EH (cell line): ENCODE results near the gene EPHA7.

ENCODE experiments used
- DNase-seq: peaks from one replicate; pipeline ENCODE4 v3.0.0-alpha.2; 2015; ENCODE audit warnings: low read depth

The EPHA7 gene

GRCh38 chr6:93243231-93243778, 176.1 kb downstream of the EPHA7 start:
- DNase-seq: no peak

- DNase-seq: no peak
Observed at GRCh38 chr6:93242049-93242448, 177.3 kb downstream of the EPHA7 start.

- DNase-seq: no peak
Observed at GRCh38 chr6:93238632-93239031, 180.7 kb downstream of the EPHA7 start.

GRCh38 chr6:93235775-93236174, 183.6 kb downstream of the EPHA7 start:
- no peak for DNase-seq

- no peak for DNase-seq
Observed at GRCh38 chr6:93226822-93227221, 192.5 kb downstream of the EPHA7 start.

- DNase-seq: no peak
Observed at GRCh38 chr6:93222071-93222851, 197.1 kb downstream of the EPHA7 start.

- no peak for DNase-seq
Observed at GRCh38 chr6:93219447-93219846, 199.9 kb downstream of the EPHA7 start.

- DNase-seq: no peak
Observed at GRCh38 chr6:93218096-93218495, 201.3 kb downstream of the EPHA7 start.

- DNase-seq: no peak
Observed at GRCh38 chr6:93213028-93213427, 206.3 kb downstream of the EPHA7 start.

GRCh38 chr6:93210908-93211307, 208.5 kb downstream of the EPHA7 start:
- DNase-seq: no peak

- no peak for DNase-seq
Observed at GRCh38 chr6:93209358-93209757, 210.0 kb downstream of the EPHA7 start.

GRCh38 chr6:93196406-93196970, 222.9 kb downstream of the EPHA7 start:
- no peak for DNase-seq

GRCh38 chr6:93194480-93194879, 224.9 kb downstream of the EPHA7 start:
- DNase-seq: no peak

GRCh38 chr6:93193868-93194267, 225.5 kb downstream of the EPHA7 start:
- DNase-seq: no peak
